GM10847 (cell line): ENCODE measurements around the gene GGNBP2.

Experiments used
- POLR2A ChIP-seq: IDR thresholded peaks from 2 replicates; pipeline ENCODE4 v1.6.1; 2011; ENCODE audit not compliant: insufficient read length; ENCODE audit errors: extremely low read depth

GGNBP2 gene

DNA sequence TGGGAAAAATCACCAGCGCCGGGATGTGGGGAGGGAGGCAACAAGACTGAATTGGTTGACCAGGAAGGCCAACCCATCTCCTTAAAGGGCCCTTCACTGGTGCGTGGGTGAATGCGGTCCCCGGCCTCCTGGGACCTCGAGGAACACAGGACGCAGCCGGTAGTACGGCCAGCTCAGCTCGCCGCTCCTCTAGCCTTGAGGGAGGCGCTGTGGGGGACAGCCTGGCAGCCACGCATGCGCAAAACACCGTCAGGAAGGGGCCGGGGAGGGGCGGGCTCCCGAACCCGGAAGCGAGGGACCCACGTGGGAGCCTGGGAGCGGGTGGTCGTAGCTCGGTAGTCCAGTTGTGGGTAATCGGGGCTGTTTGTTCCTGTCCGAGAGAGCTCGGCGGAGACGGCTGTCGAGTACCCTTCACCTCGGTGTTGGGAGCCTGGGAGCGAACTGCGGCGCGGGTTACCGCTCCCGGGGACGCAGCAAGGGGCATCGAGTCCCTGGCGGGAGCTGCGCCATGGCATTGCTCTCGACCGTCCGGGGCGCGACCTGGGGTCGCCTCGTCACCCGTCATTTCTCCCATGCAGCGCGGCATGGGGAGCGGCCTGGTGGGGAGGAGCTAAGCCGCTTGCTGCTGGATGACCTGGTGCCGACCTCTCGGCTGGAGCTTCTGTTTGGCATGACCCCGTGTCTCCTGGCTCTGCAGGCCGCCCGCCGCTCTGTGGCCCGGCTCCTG lies 56.7 kb downstream of the GGNBP2 start, which contains the start of gene MRM1:
MRM1 (plus strand) TSS at position 281 of the 727 bp plus-strand sequence; CDS start at position 509, 228 bp downstream.
- TF ChIP-seq POLR2A, result peak; percentile 94

DNA sequence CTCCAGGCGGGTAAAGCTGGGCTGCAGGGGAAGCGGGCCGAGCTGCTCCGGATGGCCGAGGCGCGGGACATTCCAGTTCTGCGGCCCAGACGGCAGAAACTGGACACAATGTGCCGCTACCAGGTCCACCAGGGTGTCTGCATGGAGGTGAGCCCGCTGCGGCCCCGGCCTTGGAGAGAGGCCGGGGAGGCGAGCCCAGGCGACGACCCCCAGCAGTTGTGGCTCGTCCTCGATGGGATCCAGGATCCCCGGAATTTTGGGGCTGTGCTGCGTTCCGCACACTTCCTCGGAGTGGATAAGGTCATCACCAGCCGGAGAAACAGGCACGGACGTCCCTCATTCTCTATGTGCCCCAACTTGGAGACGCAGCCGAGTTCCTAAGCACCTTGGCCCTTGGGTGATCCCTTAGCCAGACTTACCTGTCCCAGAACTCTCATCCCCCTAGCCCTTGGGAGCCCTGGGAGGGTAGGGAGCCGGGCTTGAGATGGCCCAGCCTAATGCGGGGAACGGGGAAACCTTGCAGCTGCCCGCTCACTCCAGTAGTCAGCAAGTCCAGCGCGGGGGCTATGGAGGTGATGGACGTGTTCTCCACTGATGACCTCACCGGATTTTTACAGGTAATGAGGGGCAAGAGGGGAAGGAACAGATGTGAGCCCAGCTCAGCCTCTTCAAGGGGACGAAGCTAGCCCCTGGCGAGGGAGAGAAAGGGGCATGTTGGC lies 57.5 kb downstream of the GGNBP2 start:
- no peak for TF ChIP-seq POLR2A

DNA sequence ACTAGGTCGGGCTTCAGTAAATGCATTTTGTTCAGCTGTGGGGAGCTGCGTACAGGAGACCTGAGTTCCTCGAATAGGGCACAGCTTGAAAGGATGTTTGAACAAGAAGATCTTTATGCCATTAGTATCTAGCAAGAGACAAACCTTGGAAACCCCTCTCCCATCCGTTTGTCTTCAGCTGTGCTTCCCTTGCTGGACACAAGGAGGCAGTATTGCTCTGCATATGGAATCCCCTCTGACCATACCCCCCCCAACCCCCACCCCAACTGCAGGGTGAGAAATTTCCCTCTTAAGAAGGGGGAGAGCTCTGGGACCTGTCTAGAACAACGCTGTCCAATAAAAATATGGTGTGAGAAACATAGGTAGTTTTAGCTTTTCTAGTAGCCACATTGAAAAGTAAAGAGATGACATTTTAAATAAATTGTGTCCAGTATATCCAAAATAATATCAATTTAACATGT lies 58.2 kb downstream of the GGNBP2 start:
- TF ChIP-seq POLR2A, result no peak

DNA sequence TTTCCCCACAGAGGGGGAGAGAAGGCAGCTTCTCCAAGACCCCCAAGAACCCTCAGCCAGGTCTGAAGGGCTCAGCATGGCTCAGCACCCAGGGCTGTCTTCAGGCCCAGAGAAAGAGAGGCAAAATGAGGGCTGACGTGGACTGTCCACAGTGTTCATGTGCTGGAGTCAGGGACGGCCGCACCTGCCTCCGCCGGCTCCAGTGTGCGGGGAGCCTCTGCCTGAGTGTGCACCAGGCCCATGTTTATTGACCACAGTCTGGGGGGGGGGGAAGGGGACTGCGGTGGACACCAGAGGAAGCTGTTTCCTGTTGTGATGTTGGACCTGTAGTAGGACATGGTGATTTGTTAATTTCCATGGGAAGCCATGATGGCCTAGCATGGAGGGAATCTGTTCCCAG lies 63.6 kb downstream of the GGNBP2 start:
- no peak for TF ChIP-seq POLR2A

DNA sequence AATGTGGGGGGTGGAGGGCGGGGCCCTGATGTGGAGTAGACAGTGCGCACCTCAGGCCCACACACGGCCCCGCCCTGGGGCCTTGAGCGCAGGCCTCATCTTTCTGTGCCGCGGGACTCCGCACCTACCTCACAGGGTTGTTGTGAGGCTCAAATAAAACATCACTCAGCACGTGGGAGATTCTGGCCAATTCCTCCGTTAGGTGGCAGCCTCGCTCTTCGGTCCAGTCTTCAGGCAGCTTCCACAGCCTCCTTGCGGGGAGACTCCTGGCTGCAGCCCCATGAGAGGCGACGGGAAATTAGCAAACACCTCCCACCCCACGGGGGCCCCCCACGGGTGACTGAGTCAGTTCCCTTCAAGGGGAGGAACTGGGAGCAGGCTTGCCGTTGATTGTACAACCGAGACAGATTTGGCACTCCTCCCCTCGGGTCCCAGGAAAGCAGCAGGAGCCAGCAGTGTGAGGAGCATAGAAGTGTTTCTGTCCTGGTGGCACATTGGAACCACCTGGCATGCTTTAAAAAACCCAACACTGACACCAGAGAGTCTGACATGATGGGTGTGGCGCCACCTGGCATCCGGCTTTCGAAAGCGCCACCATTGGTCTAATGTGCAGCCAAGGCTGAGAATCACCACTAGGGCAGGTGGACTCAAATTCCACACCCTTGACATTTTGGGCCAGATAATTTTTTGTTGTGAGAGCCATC lies 64.2 kb downstream of the GGNBP2 start:
- TF ChIP-seq POLR2A, result no peak

DNA sequence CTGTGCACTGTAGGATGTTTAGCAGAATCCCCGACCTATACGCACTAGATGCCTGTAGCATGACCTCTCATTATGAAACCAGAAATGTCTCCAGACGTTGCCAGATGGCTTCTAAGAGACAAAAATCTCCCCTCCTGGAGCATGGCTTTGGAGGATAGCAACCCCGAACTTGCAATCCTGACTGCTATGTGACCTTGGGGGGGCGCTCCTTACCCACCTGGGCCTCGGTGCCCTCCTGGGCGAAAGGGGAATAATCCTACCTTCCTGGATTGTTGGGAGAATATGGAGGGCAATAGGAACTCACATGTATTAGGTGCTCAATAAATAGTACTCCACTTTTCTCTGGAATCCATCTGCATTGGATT lies 64.8 kb downstream of the GGNBP2 start:
- TF ChIP-seq POLR2A, result no peak

DNA sequence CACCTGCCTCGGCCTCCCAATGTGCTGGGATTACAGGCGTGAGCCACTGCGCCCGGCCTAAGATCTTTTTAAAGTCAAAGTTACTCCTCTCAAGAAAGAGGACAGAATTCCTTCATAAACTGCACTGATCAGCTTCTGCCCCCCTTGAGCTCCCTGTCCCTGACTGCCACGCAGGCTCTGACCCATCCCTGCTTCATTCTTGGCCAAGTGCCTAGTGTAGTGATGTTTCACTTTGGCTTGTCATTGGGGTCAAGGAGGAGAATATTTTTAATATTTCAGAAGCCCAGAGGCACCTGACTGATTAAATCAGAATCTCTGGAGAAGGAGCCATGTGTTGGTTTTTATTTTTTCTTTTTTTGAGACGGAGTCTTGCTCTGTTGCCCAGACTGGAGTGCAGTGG lies 65.8 kb downstream of the GGNBP2 start:
- TF ChIP-seq POLR2A, result no peak

DNA sequence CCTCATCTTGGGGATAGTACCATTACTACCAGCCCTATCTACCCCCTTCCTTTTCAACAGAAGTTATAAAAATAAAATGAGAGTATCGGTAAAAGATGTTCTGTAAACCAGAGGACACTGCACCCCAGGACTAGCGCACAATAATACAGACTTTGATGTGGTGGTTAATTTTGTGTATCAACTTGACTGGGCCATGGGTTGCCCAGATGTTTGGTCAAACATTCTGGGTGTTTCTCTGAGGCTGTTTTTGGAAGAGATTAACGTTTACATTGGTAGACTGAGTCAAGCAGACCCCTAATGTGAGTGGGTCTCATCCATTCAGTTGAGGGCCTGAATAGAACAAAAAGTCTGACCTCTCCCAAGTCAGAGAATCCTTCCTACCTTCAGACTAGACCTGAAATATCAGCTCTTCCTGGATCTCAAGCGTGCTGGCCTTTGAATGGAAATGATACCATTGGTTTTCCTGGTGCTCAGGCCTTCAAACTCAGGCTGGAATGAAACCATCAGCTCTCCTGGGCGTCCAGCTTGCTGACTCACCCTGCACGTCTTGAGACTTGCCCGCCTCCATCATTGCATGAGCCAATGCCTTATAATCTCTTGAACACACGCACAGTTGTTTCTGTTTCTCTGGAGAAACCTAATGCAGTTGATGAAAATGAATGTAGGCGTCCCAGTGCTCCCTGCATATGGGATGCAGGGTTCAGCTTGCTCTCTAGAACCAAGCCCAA lies 66.8 kb downstream of the GGNBP2 start:
- no peak for TF ChIP-seq POLR2A

DNA sequence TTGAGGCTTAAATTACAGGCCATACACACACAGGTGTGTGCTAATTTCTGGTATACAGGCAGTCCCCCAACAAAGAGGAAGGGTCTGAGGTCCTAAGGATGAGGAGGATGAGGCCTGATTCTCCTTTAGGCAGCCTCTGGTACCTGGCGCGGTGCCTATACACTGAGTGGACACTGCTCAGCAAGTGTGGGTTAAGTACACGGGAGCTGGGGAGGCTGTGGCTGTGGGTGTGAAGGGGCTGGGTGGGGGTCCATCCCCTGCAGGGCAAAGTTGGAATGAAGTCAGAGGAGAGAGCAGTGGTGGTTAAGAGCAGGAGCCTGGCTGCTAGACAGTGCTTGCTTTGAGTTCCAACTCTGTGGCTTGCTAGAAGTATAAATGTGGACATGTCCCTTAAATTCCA lies 67.6 kb downstream of the GGNBP2 start:
- no peak for TF ChIP-seq POLR2A

DNA sequence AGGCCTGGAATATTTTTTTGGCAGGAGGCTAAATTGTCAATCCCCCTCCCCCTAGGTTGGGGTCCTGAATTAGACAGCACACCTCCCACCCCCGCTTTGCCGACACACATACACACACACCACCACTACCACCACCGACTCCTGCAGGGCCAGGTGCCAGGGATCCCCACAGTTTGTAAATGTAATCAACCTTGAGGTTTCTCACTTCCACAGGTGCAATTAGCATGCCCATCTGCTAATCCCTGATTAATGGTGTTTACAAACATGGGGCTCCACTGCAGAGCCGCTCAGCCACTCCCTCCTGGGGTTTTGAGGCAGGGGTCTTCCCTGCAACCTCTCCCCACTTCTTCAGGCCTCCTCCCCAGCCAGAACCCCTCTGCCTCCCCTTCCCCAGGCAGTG lies 68.4 kb downstream of the GGNBP2 start:
- no peak for TF ChIP-seq POLR2A

DNA sequence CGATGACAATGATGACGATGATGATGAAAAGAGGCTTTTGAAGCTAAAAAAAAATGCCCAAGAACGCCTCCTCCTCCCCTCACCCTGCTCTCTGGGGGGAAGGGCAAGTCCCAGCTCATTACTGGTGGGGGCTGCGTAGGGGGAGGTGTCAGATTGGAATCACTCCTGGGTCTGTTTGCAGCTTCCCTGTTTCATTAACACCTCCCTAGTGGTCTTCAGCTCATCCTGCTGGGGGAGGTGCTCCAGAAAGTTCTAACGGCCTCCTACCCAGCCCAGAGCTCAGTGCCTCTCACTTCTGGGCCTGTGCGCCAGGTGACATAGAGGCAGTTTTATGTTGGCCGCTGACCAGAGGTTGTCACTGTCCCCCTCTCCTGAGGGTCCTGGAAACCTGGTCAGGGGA lies 69.4 kb downstream of the GGNBP2 start:
- TF ChIP-seq POLR2A, result no peak

DNA sequence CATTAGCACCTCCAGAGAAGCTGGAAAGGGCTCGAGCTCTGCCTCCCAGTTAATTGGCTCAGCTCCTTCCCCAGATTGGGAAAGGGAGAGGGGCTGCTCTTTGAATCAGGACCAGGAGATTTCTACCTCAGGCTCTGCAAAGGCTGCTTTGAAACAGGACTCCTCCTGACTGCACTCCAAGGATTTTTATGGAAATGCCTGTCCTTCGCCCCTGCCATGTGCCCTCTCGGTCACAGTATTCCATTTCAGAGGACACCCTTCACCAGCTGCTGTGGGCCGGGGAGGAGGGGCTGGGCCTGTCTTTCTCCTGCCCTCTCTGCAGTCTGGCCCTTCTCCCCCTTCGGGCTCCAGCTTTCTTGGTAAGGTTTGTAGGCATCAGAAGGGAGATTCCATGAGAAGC lies 70.2 kb downstream of the GGNBP2 start:
- TF ChIP-seq POLR2A, result no peak

DNA sequence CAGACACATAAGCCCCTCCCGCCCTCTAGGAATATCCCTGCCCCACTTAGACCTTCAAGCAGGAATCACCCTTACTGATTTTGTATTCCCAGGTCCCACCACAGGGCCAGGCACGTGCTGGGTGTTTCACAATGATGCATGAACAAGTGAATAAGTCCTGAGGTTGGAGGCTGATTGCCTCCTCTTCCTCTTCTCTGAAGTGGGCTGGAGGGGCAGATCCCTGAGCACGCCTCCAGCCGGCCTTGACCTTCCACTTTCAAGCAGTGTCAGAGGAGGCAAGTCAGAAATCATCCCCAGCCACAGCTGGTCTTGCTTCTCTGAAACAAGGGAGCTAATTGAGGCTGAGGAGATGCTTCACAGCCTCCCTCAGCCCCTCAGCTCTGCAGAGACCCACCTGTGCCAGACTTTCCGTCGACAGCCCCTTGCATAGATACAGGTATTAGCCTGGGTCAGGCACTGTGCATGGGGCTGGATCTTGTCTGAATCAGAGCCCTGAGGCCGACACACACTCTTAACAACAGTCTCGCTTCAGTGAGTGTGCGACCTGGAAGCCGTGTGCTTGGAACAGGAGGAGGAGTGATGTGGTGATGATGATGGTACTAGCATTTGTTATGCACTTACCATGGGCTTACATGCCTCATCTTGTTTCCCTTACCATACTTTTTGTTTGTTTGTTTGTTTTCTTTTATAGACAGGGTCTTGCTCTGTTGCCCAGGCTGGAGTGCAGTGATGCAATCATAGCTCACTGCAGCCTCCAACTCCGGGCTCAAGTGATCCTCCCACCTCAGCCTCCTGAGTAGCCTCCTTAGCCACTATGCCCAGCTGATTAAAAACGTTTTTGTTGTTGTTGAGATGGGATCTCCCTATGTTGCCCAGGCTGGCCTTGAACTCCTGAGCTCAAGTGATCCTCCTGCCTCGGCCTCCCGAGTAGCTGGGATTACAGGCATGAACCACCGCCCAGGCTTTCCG lies 71.6 kb downstream of the GGNBP2 start:
- TF ChIP-seq POLR2A, result no peak

DNA sequence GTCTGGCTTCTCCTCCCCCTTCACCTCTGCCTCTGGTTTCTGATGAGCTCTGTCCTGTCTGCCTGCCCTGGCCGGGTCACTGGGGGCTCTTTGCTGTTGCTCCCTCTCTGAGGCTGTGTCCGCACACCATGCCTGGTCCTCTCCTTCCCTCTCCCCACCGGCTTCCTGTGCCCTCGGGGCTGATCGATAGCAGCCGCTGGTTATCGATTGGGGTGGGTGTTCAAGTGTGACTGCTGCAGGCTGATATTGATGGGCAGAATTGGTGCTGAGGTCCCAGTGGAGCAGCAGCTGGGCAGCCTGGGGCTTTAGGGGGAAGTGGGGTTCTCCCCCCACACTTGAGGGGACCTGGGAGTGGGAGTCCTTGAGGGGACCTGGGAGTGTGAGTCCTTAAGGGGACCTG lies 73.1 kb downstream of the GGNBP2 start:
- no peak for TF ChIP-seq POLR2A
